Fibroblast of lung (primary cell): ENCODE data around the gene MAP1B. TPM values are rescaled to one million over a fixed set of nuclear protein-coding genes. Genes with fewer than 3 reads are reported as not detected.
A peak's percentile ranks its signal among the peaks of the same experiment; 100 is the strongest.
"Not testable (repeated sequence)": the region's sequence is repeated elsewhere in the genome, so short reads cannot be mapped to it uniquely, and the experiment has no call there.

Source experiments
- DNase-seq, 2 donors: peaks; one replicate each; pipeline versions ENCODE4 v3.0.0 to v3.0.0-alpha.2; 2010; ENCODE audit warnings: low read depth in 2 of 2
- H2AFZ ChIP-seq: 2 replicates; pipeline ENCODE4 v1.5.1; 2012; ENCODE audit warnings: low read length, control low read depth, inconsistent platforms
- H3K27ac ChIP-seq: 2 replicates; pipeline ENCODE4 v1.5.1; 2011; ENCODE audit warnings: low read length, control low read depth; ENCODE audit not compliant: insufficient read depth
- H3K27me3 ChIP-seq: 2 replicates; pipeline ENCODE4 v1.5.1; 2011; ENCODE audit warnings: mild to moderate bottlenecking, low read length; ENCODE audit not compliant: control insufficient read depth, insufficient read depth
- H3K36me3 ChIP-seq: 2 replicates; pipeline ENCODE4 v1.5.1; 2011; ENCODE audit warnings: low read length; ENCODE audit not compliant: control insufficient read depth, insufficient read depth
- H3K4me1 ChIP-seq: 2 replicates; pipeline ENCODE4 v1.5.1; 2011; ENCODE audit warnings: low read length; ENCODE audit not compliant: control insufficient read depth, insufficient read depth; ENCODE audit errors: extremely low read depth
- H3K4me2 ChIP-seq: 2 replicates; pipeline ENCODE4 v1.5.1; 2011; ENCODE audit warnings: low read length, control low read depth; ENCODE audit not compliant: insufficient read depth; ENCODE audit errors: extremely low read depth
- H3K4me3 ChIP-seq, 4 experiments: fragments of 200-600 bp in 1 of 4; sonication (generic) in 1 of 4; replicated peaks in 1 of 4; 2 replicates each; pipeline ENCODE4 v1.5.1; 2011 to 2016; ENCODE audit warnings: low read length in 4 of 4, low read depth in 3 of 4, mild to moderate bottlenecking in 3 of 4, control low read depth in 2 of 4, inconsistent platforms in 1 of 4, mixed read lengths in 1 of 4; ENCODE audit not compliant: insufficient read depth in 1 of 4; ENCODE audit errors: control extremely low read depth in 1 of 4
- H3K79me2 ChIP-seq: 2 replicates; pipeline ENCODE4 v1.5.1; 2012; ENCODE audit warnings: mild to moderate bottlenecking, low read length, inconsistent platforms; ENCODE audit not compliant: control insufficient read depth, insufficient read depth
- H3K9ac ChIP-seq: 2 replicates; pipeline ENCODE4 v1.5.1; 2011; ENCODE audit warnings: mild to moderate bottlenecking, low read length, control low read depth; ENCODE audit not compliant: insufficient read depth
- H3K9me3 ChIP-seq: 2 replicates; pipeline ENCODE4 v1.5.1; 2012; ENCODE audit warnings: low read depth, low read length; ENCODE audit not compliant: control insufficient read depth, insufficient read depth
- H4K20me1 ChIP-seq: 2 replicates; pipeline ENCODE4 v1.5.1; 2011; ENCODE audit warnings: low read length; ENCODE audit not compliant: control insufficient read depth, insufficient read depth; ENCODE audit errors: extremely low read depth
- EZH2 ChIP-seq: IDR thresholded peaks from 2 replicates; pipeline ENCODE4 v1.5.1; 2012; ENCODE audit warnings: low read length, control low read depth, mild to moderate bottlenecking; ENCODE audit errors: missing control alignments
- polyA plus RNA-seq, 2 donors: library from polyadenylated mRNA; depleted of rRNA in 1 of 2; stranded (reverse) in 1 of 2; unstranded in 1 of 2; fragments of >200 nt; gene quantifications; 2 replicates each; pipeline ENCODE4 v1.2.1, GENCODE V29; 2011 to 2012; ENCODE audit warnings: missing spikeins in 1 of 2
- total RNA-seq: library from RNA; depleted of rRNA; stranded (reverse); fragments of >200 nt; gene quantifications from 2 replicates; pipeline ENCODE4 v1.2.1, GENCODE V29; 2014
- TF ChIP-seq, protein P1 (sequence below), 2 donors: IDR thresholded peaks in 1 of 2; conservative IDR thresholded peaks in 1 of 2; 1 replicate in 1 of 2; 2 replicates in 1 of 2; pipeline ENCODE4 v1.5.1; 2011 to 2012; ENCODE audit warnings: low read length in 2 of 2, control low read depth in 1 of 2, inconsistent platforms in 1 of 2, low read depth in 1 of 2, mild to moderate bottlenecking in 1 of 2

The MAP1B gene
- total and polyA plus RNA-seq, 2 donors (not counting 1 experiment from before 2014, with no cell fraction given): 83.4 to 109 TPM

GRCh38 chr5:72167257-72167656, 60.0 kb downstream of the MAP1B start:
- H3K9ac ChIP-seq: no peak overlapping the region
- H3K9me3 ChIP-seq: no peaks in the 10 kb centered on the region
- peaks cover 31% of the 10 kb centered on the region for H3K79me2 ChIP-seq
- no peak overlapping the region for H3K27ac ChIP-seq
- no peaks in the 10 kb centered on the region for H3K27me3 ChIP-seq
- TF ChIP-seq, protein P1, sequence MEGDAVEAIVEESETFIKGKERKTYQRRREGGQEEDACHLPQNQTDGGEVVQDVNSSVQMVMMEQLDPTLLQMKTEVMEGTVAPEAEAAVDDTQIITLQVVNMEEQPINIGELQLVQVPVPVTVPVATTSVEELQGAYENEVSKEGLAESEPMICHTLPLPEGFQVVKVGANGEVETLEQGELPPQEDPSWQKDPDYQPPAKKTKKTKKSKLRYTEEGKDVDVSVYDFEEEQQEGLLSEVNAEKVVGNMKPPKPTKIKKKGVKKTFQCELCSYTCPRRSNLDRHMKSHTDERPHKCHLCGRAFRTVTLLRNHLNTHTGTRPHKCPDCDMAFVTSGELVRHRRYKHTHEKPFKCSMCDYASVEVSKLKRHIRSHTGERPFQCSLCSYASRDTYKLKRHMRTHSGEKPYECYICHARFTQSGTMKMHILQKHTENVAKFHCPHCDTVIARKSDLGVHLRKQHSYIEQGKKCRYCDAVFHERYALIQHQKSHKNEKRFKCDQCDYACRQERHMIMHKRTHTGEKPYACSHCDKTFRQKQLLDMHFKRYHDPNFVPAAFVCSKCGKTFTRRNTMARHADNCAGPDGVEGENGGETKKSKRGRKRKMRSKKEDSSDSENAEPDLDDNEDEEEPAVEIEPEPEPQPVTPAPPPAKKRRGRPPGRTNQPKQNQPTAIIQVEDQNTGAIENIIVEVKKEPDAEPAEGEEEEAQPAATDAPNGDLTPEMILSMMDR (conservative IDR thresholded peaks at IDR 0.05 in 1 of 2, IDR thresholded peaks at IDR 0.05 in 1 of 2; ENCODE audit: low read depth in 1 of 2, low read length in 2 of 2): no peak
- TF ChIP-seq EZH2: no peak
- no peak overlapping the region for H2AFZ ChIP-seq
- no peak for DNase-seq
- H3K4me1 ChIP-seq: peaks cover 10% of the 10 kb centered on the region
- H3K4me2 ChIP-seq: no peak overlapping the region
- H3K36me3 ChIP-seq: peaks cover 2% of the 10 kb centered on the region
- H4K20me1 ChIP-seq: no peaks in the 10 kb centered on the region
- H3K4me3 ChIP-seq: no peak overlapping the region

- no peak overlapping the region for H3K4me2 ChIP-seq
- H2AFZ ChIP-seq: no peak overlapping the region
- no peak overlapping the region for H3K27ac ChIP-seq
- H3K4me3 ChIP-seq: no peak overlapping the region
- H3K27me3 ChIP-seq: no peaks in the 10 kb centered on the region
- H3K9me3 ChIP-seq: no peaks in the 10 kb centered on the region
- no peaks in the 10 kb centered on the region for H4K20me1 ChIP-seq
- peaks cover 10% of the 10 kb centered on the region for H3K4me1 ChIP-seq
- peak; percentile 51 to 82 for DNase-seq
- TF ChIP-seq, protein P1 (conservative IDR thresholded peaks at IDR 0.05 in 1 of 2, IDR thresholded peaks at IDR 0.05 in 1 of 2; ENCODE audit: low read depth in 1 of 2, low read length in 2 of 2): no peak
- no peak for TF ChIP-seq EZH2
- peaks cover 2% of the 10 kb centered on the region for H3K36me3 ChIP-seq
- peaks cover 29% of the 10 kb centered on the region for H3K79me2 ChIP-seq
- no peak overlapping the region for H3K9ac ChIP-seq
Observed at GRCh38 chr5:72167804-72168203, 60.5 kb downstream of the MAP1B start.

DNA sequence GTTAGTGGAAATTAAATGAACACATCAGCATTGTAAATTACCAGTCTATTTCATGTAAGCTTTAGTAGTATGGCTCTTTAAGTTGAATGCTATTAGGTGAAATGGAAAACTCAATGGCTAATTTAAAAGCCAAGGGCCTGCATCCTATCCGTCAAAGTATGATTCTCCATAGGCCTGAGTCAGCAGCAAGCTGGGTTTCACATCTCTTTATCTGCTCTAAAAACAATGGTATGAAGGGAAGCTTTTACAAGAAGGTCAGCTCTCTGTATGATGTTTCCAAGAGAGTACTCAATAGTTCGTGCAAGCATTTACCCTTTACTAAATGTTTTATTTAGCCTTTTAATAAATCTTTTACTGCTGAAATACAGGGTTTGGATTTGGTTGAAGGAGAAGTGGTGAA, 62.8 kb downstream of the MAP1B start:
- no peak overlapping the region for H3K27ac ChIP-seq
- H3K27me3 ChIP-seq: no peaks in the 10 kb centered on the region
- peaks cover 2% of the 10 kb centered on the region for H3K36me3 ChIP-seq
- H3K4me1 ChIP-seq: peaks cover 10% of the 10 kb centered on the region
- H3K9ac ChIP-seq: no peak overlapping the region
- peaks cover 18% of the 10 kb centered on the region for H3K79me2 ChIP-seq
- no peak overlapping the region for H3K4me3 ChIP-seq
- TF ChIP-seq EZH2: no peak
- TF ChIP-seq, protein P1 (conservative IDR thresholded peaks at IDR 0.05 in 1 of 2, IDR thresholded peaks at IDR 0.05 in 1 of 2; ENCODE audit: low read depth in 1 of 2, low read length in 2 of 2): no peak
- H4K20me1 ChIP-seq: no peaks in the 10 kb centered on the region
- no peak overlapping the region for H2AFZ ChIP-seq
- no peaks in the 10 kb centered on the region for H3K9me3 ChIP-seq
- H3K4me2 ChIP-seq: no peak overlapping the region
- peak in 1 of 2 donors; percentile 51 for DNase-seq

DNA sequence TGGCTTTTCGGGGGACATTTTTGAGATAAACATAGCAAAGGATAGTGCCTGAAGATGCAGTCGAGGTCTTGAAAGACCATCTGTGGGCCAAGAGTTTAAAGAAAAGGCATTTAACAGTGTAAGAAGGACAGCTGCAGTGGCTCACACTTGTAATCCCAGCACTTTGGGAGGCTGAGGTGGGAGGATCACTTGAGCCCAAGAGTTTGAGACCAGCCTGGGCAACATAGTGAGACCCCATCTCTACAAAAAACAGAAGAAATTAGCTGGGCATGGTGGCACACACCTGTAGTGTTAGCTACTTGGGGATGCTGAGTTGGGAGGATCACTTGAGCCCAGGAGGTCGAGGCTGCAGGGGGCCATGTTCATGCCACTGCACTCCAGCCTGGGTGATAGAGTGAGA, 63.9 kb downstream of the MAP1B start:
- H3K9me3 ChIP-seq, H4K20me1 ChIP-seq, H3K4me3 ChIP-seq, DNase-seq, H3K4me2 ChIP-seq, H3K9ac ChIP-seq, H3K27ac ChIP-seq, H2AFZ ChIP-seq, H3K4me1 ChIP-seq, H3K27me3 ChIP-seq, H3K36me3 ChIP-seq: not testable (repeated sequence)
- H3K79me2 ChIP-seq: peaks cover 16% of the 10 kb centered on the region
